ENCODE data around the gene GNAI1.

DNA sequence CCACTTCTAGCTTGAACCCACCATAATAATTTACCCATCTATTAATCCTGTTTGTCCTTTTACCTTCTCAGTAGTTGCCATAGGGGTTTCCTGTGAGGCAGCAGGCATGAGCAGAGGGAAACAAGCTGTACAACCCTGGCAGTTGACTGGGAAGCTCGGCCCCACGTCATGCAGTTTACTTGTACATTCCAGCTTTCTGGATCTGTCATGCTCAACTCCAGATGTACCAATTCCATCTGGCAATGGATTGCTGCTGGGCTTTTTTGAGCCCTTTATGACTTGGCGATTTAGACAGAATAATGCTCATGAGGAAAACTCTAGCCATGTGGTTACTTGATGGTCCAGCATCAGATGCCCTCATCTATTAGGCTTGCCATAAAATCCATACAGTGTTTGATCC lies 112.5 kb downstream of the GNAI1 start:
- TF ChIP-seq DNMT3B (CRISPR knock-in tag; conservative IDR thresholded peaks at IDR 0.05) (no peak), SMARCE1 (IDR thresholded peaks at IDR 0.05; ENCODE audit: borderline replicate concordance) (no peak), CTCF (CRISPR knock-in tag; IDR thresholded peaks at IDR 0.05) (no peak), ZNF780A (CRISPR knock-in tag; IDR thresholded peaks at IDR 0.05) (no peak), ZNF251 (CRISPR knock-in tag; IDR thresholded peaks at IDR 0.05) (no peak), RBFOX2 (IDR thresholded peaks at IDR 0.05; ENCODE audit: low read depth, low read length) (no peak), MXI1 (IDR thresholded peaks at IDR 0.05; ENCODE audit: borderline replicate concordance, low read depth, low read length) (no peak), HNRNPH1 (optimal IDR thresholded peaks at IDR 0.05; ENCODE audit: low read depth, low read length) (no peak), POLR2A (IDR thresholded peaks at IDR 0.05; ENCODE audit: insufficient read depth in 1 of 2, low read depth in 2 of 2, low read length in 2 of 2) (no peak), POLR2AphosphoS5 (IDR thresholded peaks at IDR 0.05; ENCODE audit: low read depth, low read length) (no peak), ZNF616 (CRISPR knock-in tag; IDR thresholded peaks at IDR 0.05; ENCODE audit: low read depth) (no peak), HOXA7 (CRISPR knock-in tag; IDR thresholded peaks at IDR 0.05) (no peak)
